OCI-M2 (cell line): ENCODE data around the gene GRK2.

Source experiments
- DNase-seq: peaks from one replicate; lab custom pipeline; 2025; ENCODE audit not compliant: unreplicated experiment; lab: John Stamatoyannopoulos, UW

GRK2 gene

DNA sequence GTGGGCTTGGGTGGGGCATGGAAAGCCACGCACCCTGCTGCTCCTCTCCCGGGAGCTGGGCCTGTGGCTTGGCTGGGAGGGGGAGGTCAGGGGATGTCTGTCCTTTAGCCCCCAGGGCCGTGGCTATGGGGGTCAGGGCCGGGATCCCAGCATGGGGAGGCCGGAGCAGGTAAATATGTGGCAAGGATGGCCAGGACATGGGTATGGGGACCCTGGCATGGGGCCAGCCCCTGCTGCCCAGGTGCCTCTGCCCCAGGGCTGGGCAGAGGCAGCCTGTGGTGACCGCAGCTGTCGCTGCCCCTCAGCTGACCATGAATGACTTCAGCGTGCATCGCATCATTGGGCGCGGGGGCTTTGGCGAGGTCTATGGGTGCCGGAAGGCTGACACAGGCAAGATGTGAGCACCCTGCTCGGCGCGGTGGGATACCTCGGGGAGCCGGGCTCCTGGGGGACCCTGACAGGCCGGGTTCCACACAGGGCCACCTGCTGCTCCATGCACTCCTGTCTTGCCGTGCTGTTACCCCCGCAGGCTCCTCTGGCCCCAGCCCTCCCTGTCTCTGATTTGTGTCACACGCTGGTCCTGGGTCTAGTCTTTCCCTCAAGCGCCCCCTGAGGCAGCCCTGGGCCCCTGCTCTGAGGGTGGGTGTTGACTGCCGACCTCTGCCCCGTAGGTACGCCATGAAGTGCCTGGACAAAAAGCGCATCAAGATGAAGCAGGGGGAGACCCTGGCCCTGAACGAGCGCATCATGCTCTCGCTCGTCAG lies 14.7 kb downstream of the GRK2 start:
- no peak for DNase-seq

DNA sequence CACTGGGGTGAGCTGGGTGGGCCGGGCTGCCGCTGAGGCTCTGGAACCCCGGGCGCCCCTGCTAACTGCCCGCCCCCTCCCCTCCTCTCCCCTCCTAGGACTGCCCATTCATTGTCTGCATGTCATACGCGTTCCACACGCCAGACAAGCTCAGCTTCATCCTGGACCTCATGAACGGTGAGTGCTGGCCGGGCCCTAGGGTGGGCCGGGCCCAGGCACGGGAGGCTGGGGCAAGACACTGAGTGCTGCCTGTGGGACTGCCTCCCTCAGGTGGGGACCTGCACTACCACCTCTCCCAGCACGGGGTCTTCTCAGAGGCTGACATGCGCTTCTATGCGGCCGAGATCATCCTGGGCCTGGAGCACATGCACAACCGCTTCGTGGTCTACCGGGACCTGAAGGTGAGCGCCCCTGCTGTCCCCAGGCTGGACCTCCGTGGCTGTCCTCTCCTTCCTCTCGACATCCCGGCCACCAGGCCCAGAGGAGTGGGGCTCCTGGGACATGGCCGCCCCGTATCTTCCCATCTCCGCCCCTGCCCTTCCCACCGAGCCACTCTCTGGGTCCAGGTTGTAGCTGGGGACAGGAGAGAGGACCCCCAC lies 15.4 kb downstream of the GRK2 start:
- no peak for DNase-seq

DNA sequence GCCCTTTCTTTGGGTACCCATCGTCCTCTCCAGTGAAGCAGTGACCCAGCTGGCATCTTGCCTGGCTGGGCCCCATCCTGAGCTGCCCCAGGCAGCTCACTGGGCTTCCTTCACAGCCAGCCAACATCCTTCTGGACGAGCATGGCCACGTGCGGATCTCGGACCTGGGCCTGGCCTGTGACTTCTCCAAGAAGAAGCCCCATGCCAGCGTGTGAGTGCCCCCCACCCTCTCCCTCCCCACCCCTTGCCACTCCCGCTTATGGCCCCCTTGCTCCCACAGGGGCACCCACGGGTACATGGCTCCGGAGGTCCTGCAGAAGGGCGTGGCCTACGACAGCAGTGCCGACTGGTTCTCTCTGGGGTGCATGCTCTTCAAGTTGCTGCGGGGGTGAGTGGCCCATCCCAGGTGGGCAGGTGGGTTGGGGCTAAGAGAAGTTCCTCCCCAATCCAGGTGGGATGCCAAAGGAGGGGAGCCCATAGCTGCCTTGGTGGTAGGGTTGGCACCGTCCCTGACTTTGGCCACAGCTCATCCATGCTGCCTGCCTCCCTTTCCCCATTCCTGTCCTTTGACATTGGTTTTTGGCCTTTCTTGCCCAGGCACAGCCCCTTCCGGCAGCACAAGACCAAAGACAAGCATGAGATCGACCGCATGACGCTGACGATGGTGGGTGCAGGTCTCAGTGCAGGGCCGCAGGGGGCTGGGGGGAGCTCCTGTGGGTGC lies 16.0 kb downstream of the GRK2 start:
- no peak for DNase-seq

DNA sequence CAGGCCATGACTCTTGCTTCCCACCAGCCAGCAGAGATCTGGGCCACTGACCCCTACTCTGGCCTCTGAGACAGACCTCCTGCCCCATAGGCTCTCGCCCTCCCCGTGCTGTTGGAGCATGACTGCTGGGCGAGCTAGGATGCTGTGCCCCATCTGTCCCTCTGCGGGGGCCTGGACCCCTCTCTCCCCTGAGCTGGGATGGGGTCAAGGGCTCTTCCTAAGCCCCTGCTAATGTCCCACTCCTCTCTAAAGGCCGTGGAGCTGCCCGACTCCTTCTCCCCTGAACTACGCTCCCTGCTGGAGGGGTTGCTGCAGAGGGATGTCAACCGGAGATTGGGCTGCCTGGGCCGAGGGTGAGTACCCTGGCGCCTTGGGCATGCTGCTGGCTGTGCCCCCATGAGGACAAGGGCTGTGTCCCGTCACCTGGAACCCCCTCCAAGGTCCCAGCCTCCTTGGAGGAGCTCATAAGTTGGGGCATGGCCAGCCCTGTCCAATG lies 16.7 kb downstream of the GRK2 start:
- DNase-seq: no peak

DNA sequence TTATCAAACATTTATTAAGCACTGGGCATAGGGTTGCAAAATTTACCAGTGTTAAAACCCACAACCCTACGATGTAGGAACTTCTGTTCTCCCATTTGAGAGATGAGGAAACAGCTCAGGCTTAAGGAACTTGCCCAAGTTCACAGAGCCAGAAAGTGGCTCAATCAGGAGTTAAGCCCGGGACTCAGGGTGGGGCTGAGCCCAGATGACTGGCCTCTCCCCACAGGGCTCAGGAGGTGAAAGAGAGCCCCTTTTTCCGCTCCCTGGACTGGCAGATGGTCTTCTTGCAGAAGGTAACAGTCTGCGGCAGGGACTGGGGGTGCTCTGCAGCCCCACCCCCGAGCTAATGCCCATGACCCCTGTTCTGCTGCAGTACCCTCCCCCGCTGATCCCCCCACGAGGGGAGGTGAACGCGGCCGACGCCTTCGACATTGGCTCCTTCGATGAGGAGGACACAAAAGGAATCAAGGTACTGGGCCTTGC lies 17.2 kb downstream of the GRK2 start:
- no peak for DNase-seq

DNA sequence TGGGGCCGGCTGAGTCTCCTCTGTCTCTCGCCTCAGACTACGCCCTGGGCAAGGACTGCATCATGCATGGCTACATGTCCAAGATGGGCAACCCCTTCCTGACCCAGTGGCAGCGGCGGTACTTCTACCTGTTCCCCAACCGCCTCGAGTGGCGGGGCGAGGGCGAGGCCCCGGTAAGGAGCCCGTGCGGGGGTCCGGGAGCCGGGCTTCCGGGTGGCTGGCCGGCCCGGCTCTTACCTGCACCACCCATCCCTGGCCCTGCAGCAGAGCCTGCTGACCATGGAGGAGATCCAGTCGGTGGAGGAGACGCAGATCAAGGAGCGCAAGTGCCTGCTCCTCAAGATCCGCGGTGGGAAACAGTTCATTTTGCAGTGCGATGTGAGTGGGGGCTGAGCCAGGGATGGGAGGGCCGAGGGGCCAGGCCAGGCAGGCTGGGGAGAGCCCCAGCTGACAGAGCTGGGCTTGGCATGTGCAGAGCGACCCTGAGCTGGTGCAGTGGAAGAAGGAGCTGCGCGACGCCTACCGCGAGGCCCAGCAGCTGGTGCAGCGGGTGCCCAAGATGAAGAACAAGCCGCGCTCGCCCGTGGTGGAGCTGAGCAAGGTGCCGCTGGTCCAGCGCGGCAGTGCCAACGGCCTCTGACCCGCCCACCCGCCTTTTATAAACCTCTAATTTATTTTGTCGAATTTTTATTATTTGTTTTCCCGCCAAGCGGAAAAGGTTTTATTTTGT lies 18.7 kb downstream of the GRK2 start:
- DNase-seq: no peak

DNA sequence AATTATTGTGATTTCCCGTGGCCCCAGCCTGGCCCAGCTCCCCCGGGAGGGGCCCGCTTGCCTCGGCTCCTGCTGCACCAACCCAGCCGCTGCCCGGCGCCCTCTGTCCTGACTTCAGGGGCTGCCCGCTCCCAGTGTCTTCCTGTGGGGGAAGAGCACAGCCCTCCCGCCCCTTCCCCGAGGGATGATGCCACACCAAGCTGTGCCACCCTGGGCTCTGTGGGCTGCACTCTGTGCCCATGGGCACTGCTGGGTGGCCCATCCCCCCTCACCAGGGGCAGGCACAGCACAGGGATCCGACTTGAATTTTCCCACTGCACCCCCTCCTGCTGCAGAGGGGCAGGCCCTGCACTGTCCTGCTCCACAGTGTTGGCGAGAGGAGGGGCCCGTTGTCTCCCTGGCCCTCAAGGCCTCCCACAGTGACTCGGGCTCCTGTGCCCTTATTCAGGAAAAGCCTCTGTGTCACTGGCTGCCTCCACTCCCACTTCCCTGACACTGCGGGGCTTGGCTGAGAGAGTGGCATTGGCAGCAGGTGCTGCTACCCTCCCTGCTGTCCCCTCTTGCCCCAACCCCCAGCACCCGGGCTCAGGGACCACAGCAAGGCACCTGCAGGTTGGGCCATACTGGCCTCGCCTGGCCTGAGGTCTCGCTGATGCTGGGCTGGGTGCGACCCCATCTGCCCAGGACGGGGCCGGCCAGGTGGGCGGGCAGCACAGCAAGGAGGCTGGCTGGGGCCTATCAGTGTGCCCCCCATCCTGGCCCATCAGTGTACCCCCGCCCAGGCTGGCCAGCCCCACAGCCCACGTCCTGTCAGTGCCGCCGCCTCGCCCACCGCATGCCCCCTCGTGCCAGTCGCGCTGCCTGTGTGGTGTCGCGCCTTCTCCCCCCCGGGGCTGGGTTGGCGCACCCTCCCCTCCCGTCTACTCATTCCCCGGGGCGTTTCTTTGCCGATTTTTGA lies 19.5 kb downstream of the GRK2 start:
- DNase-seq: no peak

DNA sequence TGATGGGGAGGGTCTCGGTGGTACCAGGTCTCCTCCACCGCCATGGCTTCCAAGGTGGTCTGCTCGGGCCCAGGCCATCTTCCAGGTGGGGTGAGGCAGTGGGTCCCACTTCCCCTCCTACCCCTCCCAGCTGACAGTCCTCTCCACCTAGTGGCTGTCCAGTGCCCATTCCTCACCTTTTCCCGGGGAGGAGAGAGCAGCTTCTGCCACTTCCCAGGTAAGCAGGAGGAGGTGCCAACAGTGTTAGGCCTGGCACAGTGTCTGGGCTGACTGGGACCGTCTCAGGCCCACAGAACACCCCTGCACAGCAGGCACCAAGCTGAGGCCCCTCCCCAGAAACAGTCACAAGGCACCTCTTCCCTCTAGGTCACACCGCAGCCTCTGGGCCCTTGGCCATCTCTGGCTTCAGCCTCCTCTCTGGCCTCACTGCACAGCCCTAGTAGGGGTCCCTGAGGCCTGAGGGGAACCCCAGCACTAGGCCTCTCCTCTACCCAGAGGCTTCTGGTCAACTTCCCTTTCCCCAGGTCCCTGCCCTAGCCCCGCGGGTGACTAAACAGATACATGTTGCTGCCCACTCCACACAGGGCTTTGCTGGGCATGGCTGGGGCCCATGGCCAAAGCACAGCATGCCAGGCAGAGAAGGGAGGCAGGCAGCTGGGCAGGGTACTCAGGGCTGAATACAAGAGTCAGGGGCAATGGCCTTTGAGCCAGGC lies 20.5 kb downstream of the GRK2 start:
- DNase-seq: no peak

DNA sequence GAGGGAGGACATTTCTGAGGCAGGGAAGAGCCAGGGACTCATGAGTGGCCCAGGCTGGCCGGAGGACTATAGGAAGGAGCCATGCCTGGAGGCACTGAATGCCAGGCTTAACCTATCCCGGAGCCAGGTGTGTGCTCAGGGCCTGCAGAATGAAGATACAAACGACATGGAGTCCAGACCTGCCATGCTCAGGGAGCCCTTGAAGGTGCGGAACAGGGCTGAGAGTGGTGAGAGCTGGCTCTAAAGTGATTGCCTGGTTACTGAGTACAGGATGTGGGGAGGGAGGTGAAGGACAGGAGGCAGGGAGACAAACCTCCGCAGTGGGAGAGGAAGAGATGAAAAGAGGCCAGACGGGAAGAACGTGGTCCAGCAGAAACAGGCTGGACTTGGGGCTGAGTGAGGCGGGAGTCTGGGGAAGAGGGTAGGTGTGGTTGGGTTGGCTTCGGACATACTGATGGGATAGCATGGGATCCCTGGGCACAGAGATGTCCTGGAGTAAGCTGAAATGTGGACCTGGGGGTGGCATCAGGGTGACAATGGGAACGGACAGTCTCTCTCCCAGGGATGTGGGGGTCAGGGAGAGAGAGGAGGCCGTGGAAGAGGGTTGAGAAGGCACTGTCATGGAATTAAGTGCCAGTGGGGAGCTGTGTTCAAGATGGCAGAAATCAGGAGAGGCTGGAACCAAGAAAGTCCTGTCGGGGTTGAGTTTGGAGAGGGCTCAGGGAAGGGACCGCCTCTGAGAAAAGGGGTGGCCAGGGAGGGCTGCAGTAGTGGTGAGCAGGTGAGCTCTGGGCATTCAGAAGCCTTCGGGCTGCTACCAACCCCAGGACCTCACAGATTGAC lies 21.3 kb downstream of the GRK2 start:
- DNase-seq: no peak

DNA sequence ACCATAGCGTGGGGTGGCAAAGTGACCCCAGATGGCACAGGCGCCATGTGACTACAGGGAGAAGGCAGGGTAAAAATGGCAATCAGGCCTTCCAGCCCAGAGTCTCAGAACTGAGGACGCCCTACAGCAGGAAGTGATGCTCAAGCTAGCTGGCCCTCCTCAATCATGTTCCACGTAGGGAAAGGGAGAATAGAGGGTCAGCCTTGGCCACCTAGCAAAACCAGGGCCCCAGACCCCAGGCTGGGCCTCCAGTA lies 21.9 kb downstream of the GRK2 start:
- DNase-seq: no peak

DNA sequence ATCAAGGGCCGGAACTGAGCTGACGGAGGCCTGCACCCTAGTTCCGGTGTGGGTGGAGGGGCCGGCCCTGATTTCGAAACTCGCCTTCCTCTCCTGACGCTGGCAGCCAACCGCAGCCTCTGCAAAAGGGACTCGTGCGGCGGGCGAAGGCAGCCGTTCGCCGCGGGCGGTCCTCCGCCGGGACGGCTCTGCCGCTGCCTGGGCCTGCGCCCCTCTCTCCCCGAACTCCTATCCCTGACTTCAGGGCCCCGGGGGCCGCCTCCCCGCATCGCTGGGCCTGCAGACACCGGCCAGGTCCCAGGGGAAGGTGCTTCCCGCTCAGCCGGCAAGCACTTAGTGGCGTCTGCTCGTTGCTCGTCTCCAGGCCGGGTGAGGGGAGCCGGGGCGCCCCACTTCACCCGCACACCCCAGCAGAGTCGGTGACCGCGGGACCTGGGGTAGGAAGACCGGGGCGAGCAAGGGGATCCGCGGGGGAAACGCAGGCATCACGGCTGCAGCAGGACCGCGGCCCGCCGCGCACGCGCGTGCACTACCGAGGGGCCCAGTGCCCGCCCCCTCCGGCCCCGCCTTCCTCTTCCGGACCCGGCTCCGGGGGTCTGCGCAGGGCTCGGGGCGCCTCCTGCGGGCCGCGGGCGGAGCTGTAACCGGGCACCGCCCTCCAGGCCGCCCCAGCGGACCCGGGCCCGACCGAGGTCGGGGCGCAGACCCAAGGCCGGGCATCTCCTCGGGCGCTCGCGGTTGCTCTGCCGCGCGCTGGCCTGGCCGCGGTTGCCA lies 22.4 kb downstream of the GRK2 start:
- DNase-seq: peak; percentile 45

DNA sequence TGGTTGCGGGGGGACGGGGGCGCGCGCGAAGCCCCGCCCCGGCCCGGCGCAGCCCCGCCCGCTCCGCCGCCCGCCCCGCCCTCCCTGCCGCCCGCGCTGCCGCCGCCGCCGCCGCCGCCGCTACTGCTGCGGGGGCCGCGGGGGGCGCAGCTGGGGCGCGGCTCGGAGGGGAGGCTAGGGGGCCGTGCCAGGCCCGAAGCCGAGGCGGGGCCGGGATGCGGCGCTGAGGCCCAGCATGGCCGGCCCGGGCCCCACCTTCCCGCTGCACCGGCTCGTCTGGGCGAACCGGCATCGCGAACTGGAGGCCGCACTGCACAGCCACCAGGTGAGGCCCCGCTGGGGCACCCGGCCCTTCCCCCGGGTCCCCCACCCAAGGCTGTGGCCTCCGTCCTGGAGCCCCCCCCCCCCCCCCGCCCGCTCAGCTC lies 23.0 kb downstream of the GRK2 start, which contains the start of gene ANKRD13D:
Gene ANKRD13D (plus strand): TSS at position 78 of the 425 bp plus-strand sequence. CDS start 158 bp downstream, at position 236.
- no peak for DNase-seq

DNA sequence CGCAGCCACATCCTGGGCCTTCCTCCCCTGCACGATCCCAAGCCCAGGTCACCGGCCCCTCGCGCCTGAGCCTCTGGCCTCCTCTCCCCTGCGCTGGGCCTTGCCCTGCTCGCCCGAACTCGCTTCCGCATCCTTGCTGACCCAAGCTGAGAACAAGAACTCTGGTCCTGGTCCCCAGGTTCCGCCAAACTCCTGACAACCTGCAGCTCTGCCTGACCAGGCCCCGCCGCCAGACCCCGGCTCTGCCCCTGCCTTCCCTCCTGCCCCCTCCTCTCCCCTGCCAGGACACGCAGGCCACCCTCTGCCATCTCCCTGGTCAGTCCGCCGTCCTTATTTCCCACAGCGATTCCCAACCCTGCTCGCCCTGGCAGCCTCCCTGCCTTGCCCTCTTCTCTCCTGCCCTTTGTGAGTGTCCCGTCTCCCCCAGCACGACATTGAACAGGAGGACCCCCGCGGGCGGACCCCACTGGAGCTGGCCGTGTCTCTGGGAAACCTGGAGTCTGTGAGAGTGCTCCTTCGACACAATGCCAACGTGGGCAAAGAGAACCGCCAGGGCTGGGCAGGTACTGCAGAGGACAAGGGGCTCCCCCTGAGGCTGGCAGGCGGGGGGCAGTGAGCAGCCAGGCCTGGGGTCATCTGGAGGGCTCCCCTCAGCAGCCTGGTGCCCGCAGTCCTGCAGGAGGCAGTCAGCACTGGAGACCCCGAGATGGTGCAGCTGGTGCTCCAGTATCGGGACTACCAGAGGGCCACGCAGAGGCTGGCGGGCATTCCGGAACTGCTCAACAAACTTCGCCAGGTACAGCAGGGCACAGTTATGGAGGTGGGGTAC lies 23.6 kb downstream of the GRK2 start:
- DNase-seq: no peak

DNA sequence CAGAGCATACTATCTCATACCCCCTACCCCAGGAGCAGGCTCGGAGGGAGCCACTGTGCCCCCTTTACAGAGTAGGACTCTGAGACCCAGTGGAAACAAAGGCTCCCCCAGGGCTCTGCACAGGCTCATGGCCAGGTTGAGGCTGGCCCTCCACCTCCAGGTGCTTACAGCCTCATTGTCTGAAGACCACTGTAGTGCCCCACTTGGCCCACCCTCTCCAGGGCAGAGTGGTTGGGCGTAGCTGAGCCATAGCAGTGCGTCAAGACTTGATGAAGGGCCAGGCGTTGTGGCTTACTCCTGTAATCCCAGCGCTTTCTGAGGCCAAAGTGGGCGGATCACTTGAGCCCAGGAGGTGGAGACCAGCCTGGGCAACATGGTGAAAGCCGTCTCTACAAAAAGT lies 24.5 kb downstream of the GRK2 start:
- no peak for DNase-seq

DNA sequence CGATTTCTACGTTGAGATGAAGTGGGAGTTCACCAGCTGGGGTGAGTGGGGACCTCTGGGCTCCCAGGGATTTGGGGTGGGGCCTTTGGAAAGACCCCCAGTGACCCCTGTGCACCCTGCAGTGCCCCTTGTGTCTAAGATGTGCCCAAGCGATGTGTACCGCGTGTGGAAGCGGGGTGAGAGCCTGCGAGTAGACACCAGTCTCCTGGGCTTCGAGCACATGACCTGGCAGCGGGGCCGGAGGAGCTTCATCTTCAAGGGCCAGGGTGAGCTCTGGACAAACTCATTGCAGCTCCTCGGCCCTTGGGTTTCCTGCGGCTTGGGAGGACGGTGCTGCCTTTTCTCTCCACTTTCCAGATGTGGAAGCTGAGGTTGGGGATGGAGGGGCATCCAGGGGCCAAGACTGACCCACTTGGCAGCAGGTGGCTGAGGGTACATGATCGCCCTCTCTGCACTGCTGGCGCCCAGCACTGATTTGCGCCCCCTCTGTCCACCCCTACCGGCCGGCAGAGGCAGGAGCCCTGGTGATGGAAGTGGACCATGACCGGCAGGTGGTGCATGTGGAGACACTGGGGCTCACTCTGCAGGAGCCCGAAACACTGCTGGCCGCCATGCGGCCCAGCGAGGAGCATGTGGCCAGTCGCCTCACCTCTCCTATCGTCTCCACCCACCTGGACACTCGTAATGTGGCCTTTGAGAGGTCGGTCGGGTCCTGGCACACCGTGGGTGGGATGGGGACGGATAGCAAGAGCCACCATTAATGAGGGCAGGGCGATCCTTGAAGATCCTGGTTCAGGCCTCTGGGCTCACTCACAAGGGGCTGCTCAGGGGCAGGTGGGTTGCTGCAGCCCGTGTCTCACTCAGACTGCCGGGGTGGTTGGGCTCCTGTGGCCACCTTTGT lies 25.5 kb downstream of the GRK2 start:
- DNase-seq: no peak

DNA sequence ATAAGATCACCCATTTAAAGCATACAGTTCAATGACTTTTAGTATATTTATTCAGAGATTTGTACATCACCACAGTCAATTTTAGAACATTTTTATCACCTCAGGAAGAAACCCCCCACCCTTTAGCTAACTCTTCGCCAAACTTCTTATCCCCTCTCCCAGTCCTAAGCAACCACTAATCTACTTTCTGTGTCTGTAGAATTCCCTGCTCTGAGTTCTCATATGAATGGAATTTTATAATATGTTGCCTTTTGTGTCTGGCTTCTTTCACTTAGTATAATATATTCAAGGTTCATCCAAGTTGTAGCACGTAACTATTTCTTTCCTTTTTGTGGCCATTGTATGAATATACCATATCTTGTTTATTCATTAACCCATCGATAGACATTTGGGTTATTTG lies 26.4 kb downstream of the GRK2 start:
- no peak for DNase-seq
